HEK293T (cell line): ENCODE measurements around the gene ATP5F1D.

Source experiments
- CTCF ChIA-PET: fragments of 350-600 bp; formaldehyde crosslinking; extraction: SDS; loops from one replicate; lab custom pipeline; 2021; ENCODE audit warnings: antibody characterized with exemption, inconsistent platforms; lab: Yijun Ruan, JAX
- POLR2A ChIA-PET: fragments of 350-600 bp; formaldehyde crosslinking; extraction: SDS; loops from one replicate; lab custom pipeline; 2020; ENCODE audit warnings: antibody characterized with exemption, inconsistent platforms; lab: Yijun Ruan, JAX
- DNase-seq: peaks from one replicate; pipeline ENCODE4 v3.0.0; 2012; ENCODE audit warnings: mixed read lengths; ENCODE audit errors: extremely low spot score
- ARNT ChIP-seq: fragments of 450-650 bp; IDR thresholded peaks from 2 replicates; pipeline ENCODE4 v1.6.1; 2017; ENCODE audit warnings: mild to moderate bottlenecking
- BHLHE40 ChIP-seq: fragments of 450-650 bp; IDR thresholded peaks from 2 replicates; pipeline ENCODE4 v1.6.1; 2016; ENCODE audit warnings: mild to moderate bottlenecking, moderate library complexity, borderline replicate concordance
- CTBP1 ChIP-seq: fragments of 450-650 bp; IDR thresholded peaks from 2 replicates; pipeline ENCODE4 v1.6.1; 2016; ENCODE audit warnings: borderline replicate concordance
- ELF4 ChIP-seq: fragments of 450-650 bp; IDR thresholded peaks from 2 replicates; pipeline ENCODE4 v1.6.1; 2017; ENCODE audit warnings: antibody characterized with exemption
- FOXA1 ChIP-seq: fragments of 450-650 bp; IDR thresholded peaks from 2 replicates; pipeline ENCODE4 v1.6.1; 2016; ENCODE audit warnings: mild to moderate bottlenecking
- FOXK2 ChIP-seq: fragments of 450-650 bp; IDR thresholded peaks from 2 replicates; pipeline ENCODE4 v1.6.1; 2016; ENCODE audit warnings: mild to moderate bottlenecking
- FOXM1 ChIP-seq: fragments of 450-650 bp; IDR thresholded peaks from 2 replicates; pipeline ENCODE4 v1.6.1; 2017; ENCODE audit warnings: mild to moderate bottlenecking, borderline replicate concordance
- HDGF ChIP-seq: fragments of 450-650 bp; IDR thresholded peaks from 2 replicates; pipeline ENCODE4 v1.6.1; 2017; ENCODE audit warnings: antibody characterized with exemption, borderline replicate concordance
- L3MBTL2 ChIP-seq: fragments of 450-650 bp; conservative IDR thresholded peaks from 2 replicates; pipeline ENCODE4 v1.6.1; 2016; ENCODE audit warnings: mild to moderate bottlenecking
- LEF1 ChIP-seq: fragments of 450-650 bp; IDR thresholded peaks from 2 replicates; pipeline ENCODE4 v1.6.1; 2017; ENCODE audit warnings: mild to moderate bottlenecking, borderline replicate concordance
- NFRKB ChIP-seq: fragments of 450-650 bp; IDR thresholded peaks from 2 replicates; pipeline ENCODE4 v1.6.1; 2016; ENCODE audit warnings: mild to moderate bottlenecking, moderate library complexity
- PKNOX1 ChIP-seq: fragments of 450-650 bp; IDR thresholded peaks from 2 replicates; pipeline ENCODE4 v1.6.1; 2016
- SP1 ChIP-seq: fragments of 450-650 bp; IDR thresholded peaks from 2 replicates; pipeline ENCODE4 v1.6.1; 2017
- SUZ12 ChIP-seq: fragments of 450-650 bp; IDR thresholded peaks from 2 replicates; pipeline ENCODE4 v1.6.1; 2016; ENCODE audit warnings: mild to moderate bottlenecking
- TARDBP ChIP-seq: fragments of 450-650 bp; IDR thresholded peaks from 2 replicates; pipeline ENCODE4 v1.6.1; 2016
- ZNF384 ChIP-seq: fragments of 450-650 bp; IDR thresholded peaks from 2 replicates; pipeline ENCODE4 v1.6.1; 2016

ATP5F1D gene

GRCh38 chr19:1227304-1228054 lies 14.1 kb upstream of the ATP5F1D start:
- TF ChIP-seq CTBP1 (no peak), BHLHE40 (no peak), HDGF (no peak), ELF4 (no peak), TARDBP (no peak), PKNOX1 (no peak), FOXA1 (no peak), NFRKB (no peak), ARNT (no peak), LEF1 (no peak), FOXM1 (no peak), FOXK2 (no peak), SP1 (no peak)
- ChIA-PET CTCF (no interaction called here), POLR2A (no interaction called here)
- DNase-seq = no peak

- TF ChIP-seq L3MBTL2 (no peak), NFRKB (no peak), HDGF (no peak), SUZ12 (no peak), ARNT (no peak), ZNF384 (no peak), LEF1 (no peak), TARDBP (no peak), SP1 (no peak), FOXM1 (no peak), ELF4 (no peak), BHLHE40 (no peak), PKNOX1 (no peak), CTBP1 (no peak), FOXA1 (no peak)
- ChIA-PET POLR2A (no interaction called here), CTCF (no interaction called here)
- DNase-seq = no peak
Observed at GRCh38 chr19:1228161-1228957, 13.2 kb upstream of the ATP5F1D start.

GRCh38 chr19:1229056-1229923 lies 12.3 kb upstream of the ATP5F1D start:
- no peak for DNase-seq
- CTCF ChIA-PET = no interaction called here
- POLR2A ChIA-PET = interaction anchor here (1.1 kb wide), 1 partner anchor 40 kb away, joined by 6 read pairs; the partner anchor contains the start of gene CIRBP
- TF ChIP-seq SUZ12 = no peak
- TF ChIP-seq ELF4 = no peak
- no peak for TF ChIP-seq FOXM1
- no peak for TF ChIP-seq ARNT
- no peak for TF ChIP-seq CTBP1
- no peak for TF ChIP-seq LEF1
- no peak for TF ChIP-seq FOXA1
- no peak for TF ChIP-seq HDGF
- no peak for TF ChIP-seq ZNF384
- no peak for TF ChIP-seq SP1
- TF ChIP-seq FOXK2 = no peak
- no peak for TF ChIP-seq BHLHE40
- no peak for TF ChIP-seq L3MBTL2
- TF ChIP-seq NFRKB = no peak

GRCh38 chr19:1229924-1230782 lies 11.4 kb upstream of the ATP5F1D start:
- POLR2A ChIA-PET = interaction anchor here (1.1 kb wide), 1 partner anchor 39 kb away, joined by 6 read pairs; the partner anchor contains the start of gene CIRBP
- TF ChIP-seq L3MBTL2 = no peak
- no peak for TF ChIP-seq LEF1
- TF ChIP-seq PKNOX1 = no peak
- TF ChIP-seq BHLHE40 = no peak
- TF ChIP-seq ELF4 = no peak
- TF ChIP-seq HDGF = no peak
- TF ChIP-seq ARNT = no peak
- TF ChIP-seq FOXA1 = no peak
- no peak for TF ChIP-seq TARDBP
- no peak for TF ChIP-seq NFRKB
- no peak for TF ChIP-seq ZNF384
- no peak for TF ChIP-seq CTBP1
- no peak for TF ChIP-seq SP1
- TF ChIP-seq FOXK2 = no peak
- TF ChIP-seq SUZ12 = no peak
- CTCF ChIA-PET = no interaction called here
- DNase-seq = no peak
